ENCODE results near the gene ITGAX.

The ITGAX gene

GRCh38 chr16:31373235-31373634 lies 18.3 kb downstream of the ITGAX start:
- DNase-seq (ENCODE audit: low spot score), result no peak

GRCh38 chr16:31375231-31375630 lies 20.3 kb downstream of the ITGAX start:
- DNase-seq (ENCODE audit: low spot score), result no peak

- no peak for DNase-seq (ENCODE audit: low spot score)
These were observed 21.7 kb downstream of the ITGAX start for GRCh38 chr16:31376705-31377104.

- DNase-seq (ENCODE audit: low spot score), result no peak
These were observed 22.4 kb downstream of the ITGAX start for GRCh38 chr16:31377210-31377903.

- DNase-seq (ENCODE audit: low spot score), result no peak
These were observed 25.2 kb downstream of the ITGAX start for GRCh38 chr16:31380201-31380600.

- DNase-seq (ENCODE audit: low spot score), result peak; percentile 60
These were observed 27.6 kb downstream of the ITGAX start for GRCh38 chr16:31382485-31383161.

- no peak for DNase-seq (ENCODE audit: low spot score)
These were observed 30.7 kb downstream of the ITGAX start for GRCh38 chr16:31385680-31386079.

GRCh38 chr16:31386157-31386984 lies 31.4 kb downstream of the ITGAX start:
- peak; percentile 39 for DNase-seq (ENCODE audit: low spot score)

GRCh38 chr16:31388535-31388934 lies 33.6 kb downstream of the ITGAX start:
- no peak for DNase-seq (ENCODE audit: low spot score)

- DNase-seq (ENCODE audit: low spot score), result no peak
These were observed 35.6 kb downstream of the ITGAX start for GRCh38 chr16:31390504-31391041.

GRCh38 chr16:31393056-31393455 lies 38.1 kb downstream of the ITGAX start, which contains the start of gene ITGAD:
TSS of gene ITGAD (plus strand) at chr16:31393335. CDS start at chr16:31393361, 26 bp downstream.
- DNase-seq (ENCODE audit: low spot score), result no peak

- DNase-seq (ENCODE audit: low spot score), result no peak
These were observed 40.7 kb downstream of the ITGAX start for GRCh38 chr16:31395647-31396046.

- DNase-seq (ENCODE audit: low spot score), result no peak
These were observed 42.2 kb downstream of the ITGAX start for GRCh38 chr16:31397096-31397660.

- no peak for DNase-seq (ENCODE audit: low spot score)
These were observed 42.7 kb downstream of the ITGAX start for GRCh38 chr16:31397701-31398100.

- DNase-seq (ENCODE audit: low spot score), result no peak
These were observed 45.2 kb downstream of the ITGAX start for GRCh38 chr16:31400191-31400590.

- no peak for DNase-seq (ENCODE audit: low spot score)
These were observed 46.5 kb downstream of the ITGAX start for GRCh38 chr16:31401436-31401835.

GRCh38 chr16:31402687-31403086 lies 47.7 kb downstream of the ITGAX start:
- no peak for DNase-seq (ENCODE audit: low spot score)

GRCh38 chr16:31403590-31404352 lies 48.8 kb downstream of the ITGAX start:
- DNase-seq (ENCODE audit: low spot score), result no peak

- no peak for DNase-seq (ENCODE audit: low spot score)
These were observed 49.5 kb downstream of the ITGAX start for GRCh38 chr16:31404353-31405064.

- no peak for DNase-seq (ENCODE audit: low spot score)
These were observed 52.4 kb downstream of the ITGAX start for GRCh38 chr16:31407406-31407805.

- DNase-seq (ENCODE audit: low spot score), result no peak
These were observed 54.5 kb downstream of the ITGAX start for GRCh38 chr16:31409433-31409832.

Measured in CD4-positive, alpha-beta T cell treated with Interleukin-15 for 4 hours (primary cell).